Activated T-cell treated with anti-CD3 and anti-CD28 coated beads for 1 hour (primary cell): Measurements from ENCODE around the gene LSM14B.
"Not testable (repeated sequence)": the region's sequence is repeated elsewhere in the genome, so short reads cannot be mapped to it uniquely, and the experiment has no call there.

Experiments used
- DNase-seq: peaks from one replicate; pipeline ENCODE4 v3.0.0-alpha.2; 2020; ENCODE audit warnings: low read depth

LSM14B gene

GRCh38 chr20:62114894-62115293 is 7.4 kb upstream of the LSM14B start:
- DNase-seq, result no peak

- not testable (repeated sequence) for DNase-seq
Observed at GRCh38 chr20:62115800-62116407, 6.4 kb upstream of the LSM14B start.

- DNase-seq, result no peak
Observed at GRCh38 chr20:62116558-62117361, 5.5 kb upstream of the LSM14B start.

- no peak for DNase-seq
Observed at GRCh38 chr20:62117362-62117646, 5.0 kb upstream of the LSM14B start.

GRCh38 chr20:62117658-62118057 is 4.6 kb upstream of the LSM14B start:
- peak; percentile 42 for DNase-seq

GRCh38 chr20:62118113-62119043 is 3.9 kb upstream of the LSM14B start:
- no peak for DNase-seq

- no peak for DNase-seq
Observed at GRCh38 chr20:62119115-62119514, 3.2 kb upstream of the LSM14B start.

- DNase-seq, result no peak
Observed at GRCh38 chr20:62119591-62120364, 2.5 kb upstream of the LSM14B start.

GRCh38 chr20:62120365-62120762 is 1.9 kb upstream of the LSM14B start:
- no peak for DNase-seq

GRCh38 chr20:62120990-62121775 is 1.1 kb upstream of the LSM14B start:
- DNase-seq, result no peak

- peak; percentile 27 for DNase-seq
Observed at GRCh38 chr20:62122654-62123449, 577 bp downstream of the LSM14B start.

- DNase-seq, result no peak
Observed at GRCh38 chr20:62123450-62124118, 1.3 kb downstream of the LSM14B start.

- DNase-seq, result no peak
Observed at GRCh38 chr20:62126141-62126540, 3.9 kb downstream of the LSM14B start.

- no peak for DNase-seq
Observed at GRCh38 chr20:62127799-62128198, 5.5 kb downstream of the LSM14B start.

- DNase-seq, result no peak
Observed at GRCh38 chr20:62128502-62128901, 6.2 kb downstream of the LSM14B start.

GRCh38 chr20:62129731-62130531 is 7.7 kb downstream of the LSM14B start:
- no peak for DNase-seq

GRCh38 chr20:62131560-62132320 is 9.5 kb downstream of the LSM14B start:
- no peak for DNase-seq

- DNase-seq, result no peak
Observed at GRCh38 chr20:62132421-62132820, 10.1 kb downstream of the LSM14B start.
